Activated CD4-positive, alpha-beta T cell treated with anti-CD3 and anti-CD28 coated beads, Interleukin-10, Interleukin-2, amounts not matched to agents 100 ng/mL and 50 ng/mL, durations not matched to agents 16 hours and 8 hours (primary cell): ENCODE measurements around the gene PCIF1.
"Not testable (repeated sequence)": the region's sequence is repeated elsewhere in the genome, so short reads cannot be mapped to it uniquely, and the experiment has no call there.

Experiments
- DNase-seq: peaks from one replicate; pipeline ENCODE4 v3.0.0-alpha.2; 2020

The PCIF1 gene

GRCh38 chr20:45948261-45948733, 13.8 kb downstream of the PCIF1 start:
- no peak for DNase-seq

- no peak for DNase-seq
These were observed 14.5 kb downstream of the PCIF1 start for GRCh38 chr20:45948742-45949541.

- no peak for DNase-seq
These were observed 15.3 kb downstream of the PCIF1 start for GRCh38 chr20:45949542-45950329.

GRCh38 chr20:45950330-45950646, 15.8 kb downstream of the PCIF1 start:
- no peak for DNase-seq

- DNase-seq, result no peak
These were observed 17.7 kb downstream of the PCIF1 start for GRCh38 chr20:45951925-45952834.

- no peak for DNase-seq
These were observed 18.4 kb downstream of the PCIF1 start for GRCh38 chr20:45952861-45953260.

GRCh38 chr20:45953672-45954071, 19.2 kb downstream of the PCIF1 start:
- DNase-seq, result no peak

GRCh38 chr20:45956326-45956725, 21.8 kb downstream of the PCIF1 start:
- DNase-seq, result not testable (repeated sequence)

GRCh38 chr20:45957021-45957941, 22.8 kb downstream of the PCIF1 start:
- no peak for DNase-seq

GRCh38 chr20:45958593-45958992, 24.1 kb downstream of the PCIF1 start:
- DNase-seq, result no peak

- DNase-seq, result no peak
These were observed 24.6 kb downstream of the PCIF1 start for GRCh38 chr20:45959126-45959525.

GRCh38 chr20:45959956-45960630, 25.6 kb downstream of the PCIF1 start:
- no peak for DNase-seq

GRCh38 chr20:45962031-45962755, 27.7 kb downstream of the PCIF1 start:
- no peak for DNase-seq

- DNase-seq, result no peak
These were observed 28.8 kb downstream of the PCIF1 start for GRCh38 chr20:45963059-45964005.

- no peak for DNase-seq
These were observed 29.5 kb downstream of the PCIF1 start for GRCh38 chr20:45964006-45964400.

GRCh38 chr20:45965169-45966002, 30.9 kb downstream of the PCIF1 start:
- DNase-seq, result peak; percentile 33

- no peak for DNase-seq
These were observed 33.1 kb downstream of the PCIF1 start for GRCh38 chr20:45967551-45968080.

- no peak for DNase-seq
These were observed 33.7 kb downstream of the PCIF1 start for GRCh38 chr20:45968081-45968671.
